Measurements from ENCODE around the gene TSPAN5. TPM values are rescaled to one million over a fixed set of nuclear protein-coding genes. Genes with fewer than 3 reads are reported as not detected.

Gene TSPAN5
- 14.6 to 17.8 TPM (median 15.6 TPM) in 5 replicates for total RNA-seq (2022; extraction: Qiagen RNA extraction)

GRCh38 chr4:98658287-98659105 is at the start of gene TSPAN5:
Gene TSPAN5, minus strand, starts transcription at chr4:98658611.

